NT2/D1 (cell line): ENCODE data around the gene BMF.

Experiments
- SUZ12 ChIP-seq: IDR thresholded peaks from 2 replicates; pipeline ENCODE4 v1.6.1; 2011; ENCODE audit not compliant: insufficient read length, insufficient read depth; ENCODE audit errors: extremely low read depth
- YY1 ChIP-seq: IDR thresholded peaks from 2 replicates; pipeline ENCODE4 v1.6.1; 2011; ENCODE audit not compliant: insufficient read length, insufficient read depth
- ZNF274 ChIP-seq: IDR thresholded peaks from 2 replicates; pipeline ENCODE4 v1.6.1; 2011; ENCODE audit warnings: mild to moderate bottlenecking, low read depth, low read length

DNA sequence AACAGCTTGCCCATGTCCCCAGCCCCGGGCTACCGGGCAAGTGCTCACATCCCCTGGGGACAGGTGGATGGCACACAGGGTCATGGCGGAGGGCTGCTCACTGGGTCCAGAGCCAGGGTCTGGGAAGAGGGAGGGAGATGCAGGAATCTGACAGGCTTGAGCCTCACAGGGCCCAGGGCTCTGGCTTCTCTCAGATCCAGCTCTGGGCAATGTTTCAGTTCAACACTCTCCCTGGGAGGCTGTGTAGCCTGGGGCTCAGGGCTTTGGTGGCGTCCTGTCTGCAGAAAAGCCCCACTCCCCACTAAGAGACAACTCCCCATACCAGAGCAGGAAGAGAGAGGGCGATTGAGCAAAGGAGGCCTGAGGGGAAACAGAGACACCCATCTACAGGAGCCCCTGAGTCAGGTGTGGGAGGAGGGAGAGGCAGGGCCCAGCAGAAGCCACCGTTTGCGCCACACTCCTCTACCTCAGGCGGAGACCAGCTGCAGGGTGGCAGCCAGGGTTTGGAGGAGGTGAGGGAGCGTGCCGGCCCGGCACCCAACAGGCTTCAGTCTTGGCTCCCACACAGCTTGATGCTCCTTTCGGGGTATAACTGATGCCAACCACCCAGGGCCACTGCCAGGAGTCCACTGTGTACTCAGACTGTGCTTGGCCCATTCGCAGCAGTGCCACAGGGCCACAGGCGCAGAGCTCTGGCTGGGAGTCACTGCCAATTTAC, 52.9 kb downstream of the BMF start:
- TF ChIP-seq YY1 = no peak
- TF ChIP-seq ZNF274 = no peak
- no peak for TF ChIP-seq SUZ12
